Vein endothelial cell (primary cell): ENCODE measurements around the gene POLA1. TPM values are rescaled to one million over a fixed set of nuclear protein-coding genes. Genes with fewer than 3 reads are reported as not detected.

ENCODE experiments used
- small RNA-seq: library from RNA; depleted of rRNA; stranded (forward); fragments of <200 nt; gene quantifications from one replicate; pipeline ENCODE3, GENCODE V24; 2012
- total RNA-seq: library from RNA; depleted of rRNA; stranded (reverse); fragments of >200 nt; gene quantifications from 2 replicates; pipeline ENCODE4 v1.2.3, GENCODE V29; 2012

Gene POLA1, protein sequence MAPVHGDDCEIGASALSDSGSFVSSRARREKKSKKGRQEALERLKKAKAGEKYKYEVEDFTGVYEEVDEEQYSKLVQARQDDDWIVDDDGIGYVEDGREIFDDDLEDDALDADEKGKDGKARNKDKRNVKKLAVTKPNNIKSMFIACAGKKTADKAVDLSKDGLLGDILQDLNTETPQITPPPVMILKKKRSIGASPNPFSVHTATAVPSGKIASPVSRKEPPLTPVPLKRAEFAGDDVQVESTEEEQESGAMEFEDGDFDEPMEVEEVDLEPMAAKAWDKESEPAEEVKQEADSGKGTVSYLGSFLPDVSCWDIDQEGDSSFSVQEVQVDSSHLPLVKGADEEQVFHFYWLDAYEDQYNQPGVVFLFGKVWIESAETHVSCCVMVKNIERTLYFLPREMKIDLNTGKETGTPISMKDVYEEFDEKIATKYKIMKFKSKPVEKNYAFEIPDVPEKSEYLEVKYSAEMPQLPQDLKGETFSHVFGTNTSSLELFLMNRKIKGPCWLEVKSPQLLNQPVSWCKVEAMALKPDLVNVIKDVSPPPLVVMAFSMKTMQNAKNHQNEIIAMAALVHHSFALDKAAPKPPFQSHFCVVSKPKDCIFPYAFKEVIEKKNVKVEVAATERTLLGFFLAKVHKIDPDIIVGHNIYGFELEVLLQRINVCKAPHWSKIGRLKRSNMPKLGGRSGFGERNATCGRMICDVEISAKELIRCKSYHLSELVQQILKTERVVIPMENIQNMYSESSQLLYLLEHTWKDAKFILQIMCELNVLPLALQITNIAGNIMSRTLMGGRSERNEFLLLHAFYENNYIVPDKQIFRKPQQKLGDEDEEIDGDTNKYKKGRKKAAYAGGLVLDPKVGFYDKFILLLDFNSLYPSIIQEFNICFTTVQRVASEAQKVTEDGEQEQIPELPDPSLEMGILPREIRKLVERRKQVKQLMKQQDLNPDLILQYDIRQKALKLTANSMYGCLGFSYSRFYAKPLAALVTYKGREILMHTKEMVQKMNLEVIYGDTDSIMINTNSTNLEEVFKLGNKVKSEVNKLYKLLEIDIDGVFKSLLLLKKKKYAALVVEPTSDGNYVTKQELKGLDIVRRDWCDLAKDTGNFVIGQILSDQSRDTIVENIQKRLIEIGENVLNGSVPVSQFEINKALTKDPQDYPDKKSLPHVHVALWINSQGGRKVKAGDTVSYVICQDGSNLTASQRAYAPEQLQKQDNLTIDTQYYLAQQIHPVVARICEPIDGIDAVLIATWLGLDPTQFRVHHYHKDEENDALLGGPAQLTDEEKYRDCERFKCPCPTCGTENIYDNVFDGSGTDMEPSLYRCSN (N-terminal part only)
- total RNA-seq = 12.4 and 17.3 TPM in 2 replicates

DNA sequence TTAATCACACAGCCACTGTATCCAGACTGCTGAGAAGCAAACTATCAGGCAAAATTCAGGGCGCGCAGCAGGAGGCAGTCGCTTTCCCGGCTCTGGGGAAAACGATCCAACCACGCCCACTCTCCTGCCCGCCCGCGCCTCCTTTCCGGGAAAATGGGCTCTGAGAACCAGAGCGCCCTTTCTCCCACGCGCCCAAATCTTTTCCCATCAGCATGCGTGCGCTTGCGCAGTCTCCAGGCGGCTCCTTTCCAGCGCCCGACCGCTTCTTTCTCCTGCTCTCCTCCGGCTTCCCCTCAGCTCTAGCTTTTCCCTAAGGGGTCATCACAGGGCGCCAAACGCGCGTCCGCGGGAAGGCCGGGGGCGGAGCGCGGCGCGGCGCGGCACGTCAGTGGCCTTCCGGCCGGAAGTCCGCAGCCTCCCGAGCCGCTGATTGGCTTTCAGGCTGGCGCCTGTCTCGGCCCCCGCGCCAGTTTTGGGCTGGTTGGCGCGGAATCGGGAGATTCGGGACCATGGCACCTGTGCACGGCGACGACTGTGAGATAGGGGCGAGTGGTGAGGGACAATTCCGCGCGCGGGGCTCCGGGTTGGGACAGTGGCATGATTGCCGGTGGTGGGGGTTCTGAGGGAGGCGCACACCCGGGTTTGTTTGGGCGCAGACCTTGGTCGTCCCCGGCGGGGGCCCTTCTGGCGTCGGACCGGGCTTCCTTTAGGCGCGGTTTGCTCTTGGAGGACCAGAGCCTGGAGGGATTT lies at the start of gene POLA1:
Gene POLA1, plus strand, starts transcription at position 466 of the 750 bp plus-strand sequence. Its CDS starts 44 bp downstream, at position 510.

DNA sequence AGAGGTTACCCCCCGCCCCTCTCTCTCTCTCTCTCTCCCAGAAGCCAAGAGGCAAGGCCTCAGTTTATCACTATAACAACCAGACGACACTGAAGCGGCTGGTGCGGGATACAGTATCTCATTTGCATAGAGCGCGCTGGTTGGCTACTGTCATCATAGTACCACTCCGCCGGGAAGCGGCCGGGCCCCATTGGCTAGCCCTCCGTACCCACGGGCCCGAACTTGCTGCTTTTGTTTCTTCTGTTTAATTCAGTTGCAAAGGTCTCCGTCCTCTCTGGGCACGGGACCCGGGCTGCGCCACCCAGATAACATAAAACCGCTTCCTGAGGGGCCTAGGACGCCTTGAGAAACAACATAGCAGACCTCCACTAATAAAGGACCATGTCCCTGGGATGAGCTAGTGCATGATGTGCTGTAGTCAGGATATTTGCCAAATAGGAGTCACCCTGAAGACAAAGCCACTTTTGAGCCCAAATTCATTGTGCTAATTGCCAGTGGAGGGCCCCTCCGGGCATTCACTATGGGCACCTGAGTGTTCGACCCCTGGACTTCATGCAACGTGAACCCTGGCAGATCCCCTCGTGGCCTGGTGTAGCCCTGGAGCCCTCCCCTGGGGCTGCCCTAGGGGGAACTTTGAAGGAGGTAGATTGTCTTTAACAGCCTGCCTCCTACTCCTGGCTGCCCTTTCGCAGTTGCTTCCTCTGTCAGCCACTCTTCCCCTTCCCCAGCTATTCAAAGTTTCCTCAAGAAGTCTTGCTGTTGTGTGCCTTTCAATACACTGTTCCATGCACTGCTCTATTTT lies 46.3 kb upstream of the POLA1 start, which contains the start of gene PCYT1B:
Gene PCYT1B, minus strand, starts transcription at position 91 of the 802 bp plus-strand sequence. CDS start 242 bp downstream, outside the sequence.

DNA sequence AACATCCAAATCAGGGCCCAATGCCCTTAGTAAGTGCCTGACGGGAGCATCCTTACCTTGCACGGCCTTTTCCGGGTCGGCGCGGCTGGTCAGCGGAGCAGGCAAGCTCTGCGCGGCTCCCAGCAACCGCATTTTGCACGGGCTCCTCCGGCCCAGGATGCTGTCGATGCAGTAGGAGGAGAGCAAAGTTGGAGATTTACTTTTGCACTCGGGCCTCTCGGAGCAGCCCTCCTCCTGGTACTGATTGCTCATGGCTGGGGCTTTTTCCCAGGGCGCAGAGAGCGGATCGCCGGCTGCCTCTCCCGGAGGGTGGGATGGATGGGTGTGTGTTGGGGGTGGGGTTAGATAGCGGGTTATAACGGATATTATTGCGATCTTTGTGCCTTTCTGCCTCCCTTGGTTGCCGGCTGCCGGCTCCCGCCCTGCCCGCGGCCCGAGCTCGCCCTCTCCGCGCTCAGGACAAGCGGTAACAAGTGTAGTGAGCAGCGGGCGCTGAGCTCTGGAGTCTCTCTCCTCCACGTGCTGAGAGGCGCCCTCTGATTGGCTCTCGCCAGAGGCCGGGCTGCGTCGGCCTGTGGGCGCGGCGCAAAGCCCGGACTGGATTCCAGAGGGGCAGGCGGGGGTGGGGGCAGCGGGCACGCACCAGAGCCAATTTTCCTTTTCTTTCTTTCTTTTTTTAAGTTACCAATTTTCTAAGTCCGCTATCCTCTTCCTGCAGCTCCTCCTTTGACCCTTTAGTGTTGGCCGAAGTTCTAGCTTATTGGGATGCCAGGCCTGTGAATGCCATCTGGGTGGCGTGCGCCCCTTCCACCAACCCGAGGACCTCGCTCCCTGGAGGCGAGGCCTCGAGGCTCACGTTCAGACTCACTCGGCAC lies 322.0 kb downstream of the POLA1 start, which contains the start of gene ARX:
Gene ARX, minus strand, starts transcription at position 480 of the 875 bp plus-strand sequence. Its CDS starts 228 bp downstream, at position 252.

Small RNAs within 50 kb of the gene (small RNA-seq; reads per million reads assigned to genes)
- gene SCARNA23 = 2.5 reads per million, percentile 84 among the genes with 10 or more reads in this experiment

Other genes starting within 250 kb of the POLA1 start
- gene PDK3, start 228.6 kb upstream of the POLA1 start, total RNA-seq = 6.9 and 11.6 TPM in 2 replicates
- gene PCYT1B, start 46.6 kb upstream of the POLA1 start, total RNA-seq = under 0.01 and 0.10 TPM in 2 replicates